Kidney (tissue), 14 donors: ENCODE results near the gene C20orf204. TPM values are rescaled to one million over a fixed set of nuclear protein-coding genes. Genes with fewer than 3 reads are reported as not detected.

Source experiments
- DNase-seq, 5 donors: peaks; one replicate each; pipeline ENCODE4 v3.0.0-alpha.2; 2013 to 2020
- FAIRE-seq: peaks from 2 replicates; lab custom pipeline; 2012; peaks lifted over from hg19 to GRCh38; lab: Jason Lieb, UNC
- H3K27ac ChIP-seq, 2 donors: one replicate each; pipeline ENCODE4 v1.7.0; 2013; ENCODE audit warnings: low read depth in 2 of 2, low read length in 2 of 2, inconsistent platforms in 1 of 2
- H3K27me3 ChIP-seq: one replicate; pipeline ENCODE4 v1.7.1; 2013; ENCODE audit warnings: low read length, inconsistent platforms; ENCODE audit not compliant: control insufficient read depth, insufficient read depth
- H3K36me3 ChIP-seq, 3 donors: one replicate each; pipeline versions ENCODE4 v1.7.0 to v1.7.1; 2013; ENCODE audit warnings: low read length in 3 of 3, control low read depth in 1 of 3, inconsistent platforms in 1 of 3; ENCODE audit not compliant: insufficient read depth in 3 of 3, control insufficient read depth in 2 of 3
- H3K4me1 ChIP-seq, 3 donors: one replicate each; pipeline versions ENCODE4 v1.7.0 to v1.7.1; 2013; ENCODE audit warnings: low read length in 3 of 3, inconsistent platforms in 1 of 3, low read depth in 1 of 3; ENCODE audit not compliant: control insufficient read depth in 2 of 3, insufficient read depth in 2 of 3
- H3K4me3 ChIP-seq, 3 donors: one replicate each; pipeline versions ENCODE4 v1.7.0 to v1.8.1; 2013; ENCODE audit warnings: low read length in 3 of 3, control low read depth in 1 of 3, inconsistent platforms in 1 of 3
- H3K9ac ChIP-seq, 3 donors: one replicate each; pipeline versions ENCODE4 v1.7.0 to v1.7.1; 2013; ENCODE audit warnings: low read length in 3 of 3, control low read depth in 1 of 3, inconsistent platforms in 1 of 3
- H3K9me3 ChIP-seq, 3 donors: one replicate each; pipeline versions ENCODE4 v1.7.0 to v1.7.1; 2013; ENCODE audit warnings: low read length in 3 of 3, control low read depth in 1 of 3, inconsistent platforms in 1 of 3; ENCODE audit not compliant: control insufficient read depth in 2 of 3, insufficient read depth in 1 of 3
- intact Hi-C: fragments of 100-400 bp; cut with DNase I; formaldehyde crosslinking; loops from one replicate; pipeline ENCODE4 v1.11.1; 2022
- polyA plus RNA-seq: library from polyadenylated mRNA; stranded (reverse); fragments of 350-450 nt; fragmentation: Illumina TruSeq; extraction: RNeasy Lipid Tissue Mini Kit (QIAGEN cat#74804); gene quantifications from one replicate; pipeline ENCODE4 v1.2.3, GENCODE V29; 2014; ENCODE audit warnings: low read depth, low replicate concordance; ENCODE audit not compliant: insufficient read depth
- total RNA-seq: library from RNA; stranded (reverse); fragmentation: NEBNext Ultra II Directional; extraction: Animal tissue kit (Norgen Biotek cat#: 25700); gene quantifications from one replicate; pipeline ENCODE4 v1.2.1, GENCODE V29; 2021
- TF ChIP-seq, protein P1 (sequence below): IDR thresholded peaks from 3 replicates; pipeline ENCODE4 v1.5.1; 2012; ENCODE audit warnings: mild to moderate bottlenecking, moderate library complexity, borderline replicate concordance; ENCODE audit not compliant: insufficient read depth; ENCODE audit errors: extremely low read depth
- donor health status: control.
- donor health status: control.
- donor health status: control.
- donor health status: control.
- donor health status: control.
- donor health status: DM: yes; HTN: yes; CAD: no.
- donor health status: Normal renal cell carcinoma (clear cell type).

C20orf204 gene
- total and polyA plus RNA-seq, 2 donors from 2014 or later = 0.75 to 2.4 TPM

GRCh38 chr20:64035066-64035932, 683 bp upstream of the C20orf204 start:
- Histone ChIP-seq H3K4me1 (peaks cover 0 to 8% (median 0%) of the 10 kb centered on the region in 3 donors), H3K27ac (no peak overlapping the region), H3K27me3 (no peaks in the 10 kb centered on the region), H3K4me3 (no peak overlapping the region), H3K36me3 (peaks cover 0 to 15% (median 8%) of the 10 kb centered on the region in 3 donors), H3K9ac (no peak overlapping the region), H3K9me3 (no peaks in the 10 kb centered on the region)
- FAIRE-seq (no peak), DNase-seq (no peak)
- TF ChIP-seq, protein P1, sequence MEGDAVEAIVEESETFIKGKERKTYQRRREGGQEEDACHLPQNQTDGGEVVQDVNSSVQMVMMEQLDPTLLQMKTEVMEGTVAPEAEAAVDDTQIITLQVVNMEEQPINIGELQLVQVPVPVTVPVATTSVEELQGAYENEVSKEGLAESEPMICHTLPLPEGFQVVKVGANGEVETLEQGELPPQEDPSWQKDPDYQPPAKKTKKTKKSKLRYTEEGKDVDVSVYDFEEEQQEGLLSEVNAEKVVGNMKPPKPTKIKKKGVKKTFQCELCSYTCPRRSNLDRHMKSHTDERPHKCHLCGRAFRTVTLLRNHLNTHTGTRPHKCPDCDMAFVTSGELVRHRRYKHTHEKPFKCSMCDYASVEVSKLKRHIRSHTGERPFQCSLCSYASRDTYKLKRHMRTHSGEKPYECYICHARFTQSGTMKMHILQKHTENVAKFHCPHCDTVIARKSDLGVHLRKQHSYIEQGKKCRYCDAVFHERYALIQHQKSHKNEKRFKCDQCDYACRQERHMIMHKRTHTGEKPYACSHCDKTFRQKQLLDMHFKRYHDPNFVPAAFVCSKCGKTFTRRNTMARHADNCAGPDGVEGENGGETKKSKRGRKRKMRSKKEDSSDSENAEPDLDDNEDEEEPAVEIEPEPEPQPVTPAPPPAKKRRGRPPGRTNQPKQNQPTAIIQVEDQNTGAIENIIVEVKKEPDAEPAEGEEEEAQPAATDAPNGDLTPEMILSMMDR = no peak
- intact Hi-C loops = no loop called here

DNA sequence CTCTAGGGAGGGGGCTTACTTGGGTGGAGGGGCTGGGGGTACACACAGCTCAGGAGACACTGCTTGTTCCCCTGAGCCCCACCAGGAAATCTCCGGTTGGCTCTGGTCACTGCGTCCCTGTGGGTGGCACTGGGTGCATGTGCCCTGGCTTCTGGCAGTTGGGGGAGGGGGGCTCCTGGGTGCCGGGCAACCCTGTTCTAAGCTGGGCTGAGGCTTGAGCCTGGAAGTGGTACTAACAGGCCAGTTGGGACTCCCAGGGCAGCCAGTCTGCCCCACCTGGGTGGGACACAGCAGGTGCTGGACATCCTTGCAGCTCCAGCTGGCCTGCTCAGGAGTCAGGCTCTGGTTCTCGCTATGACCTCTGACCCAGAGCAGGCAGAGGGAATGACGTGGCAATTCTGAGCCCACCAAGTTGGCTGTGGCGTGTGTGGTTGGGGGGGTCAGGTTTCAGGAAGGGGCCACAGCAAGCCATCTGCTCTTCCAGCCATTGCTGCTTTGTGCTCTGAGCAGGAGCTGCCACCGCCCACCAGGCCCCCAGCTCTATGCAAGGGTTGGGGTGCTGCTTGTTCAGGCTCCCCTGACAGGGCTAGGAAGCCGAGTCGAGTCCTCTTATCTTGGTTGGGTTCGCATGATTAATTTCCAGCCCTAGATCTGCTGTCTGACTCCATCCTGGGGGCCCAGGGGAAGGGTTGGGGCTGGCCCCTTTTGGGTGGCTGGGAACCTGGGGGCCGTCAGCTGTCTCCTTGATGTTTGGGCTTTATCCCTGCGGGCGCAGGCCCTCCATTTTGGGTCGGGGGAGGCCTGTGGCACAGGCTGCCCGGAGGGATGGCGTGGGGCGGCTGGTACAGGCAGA, 590 bp downstream of the C20orf204 start:
- H3K9me3 ChIP-seq = no peaks in the 10 kb centered on the region
- FAIRE-seq (no peak), DNase-seq (peak in 4 of 5 donors; percentile 17 to 65 (median 48))
- peaks cover 2% of the 10 kb centered on the region for H3K27me3 ChIP-seq
- H3K9ac ChIP-seq = no peak overlapping the region
- intact Hi-C loops = no loop called here
- peaks cover 0 to 14% (median 0%) of the 10 kb centered on the region in 3 donors for H3K4me1 ChIP-seq
- H3K36me3 ChIP-seq = peaks cover 0 to 10% (median 5%) of the 10 kb centered on the region in 3 donors
- H3K27ac ChIP-seq = no peak overlapping the region
- TF ChIP-seq, protein P1 = no peak
- no peak overlapping the region for H3K4me3 ChIP-seq

DNA sequence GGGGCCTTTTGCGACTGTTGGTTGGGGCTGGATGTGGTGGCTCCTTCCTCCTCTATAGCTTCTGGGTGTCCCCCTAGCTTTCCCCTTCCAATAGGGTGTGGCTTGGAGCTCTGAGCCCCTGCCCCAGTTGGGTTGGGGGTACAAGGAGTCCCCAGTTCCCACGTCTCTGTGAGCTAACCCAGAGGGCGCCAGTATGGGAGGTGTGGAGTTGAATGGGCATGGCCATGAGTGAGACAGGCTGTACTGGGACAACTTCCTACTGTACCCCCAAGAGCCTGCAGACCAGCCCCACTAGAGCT, 1.2 kb downstream of the C20orf204 start:
- no peak for DNase-seq
- H3K4me1 ChIP-seq = peaks cover 0 to 14% (median 0%) of the 10 kb centered on the region in 3 donors
- H3K27me3 ChIP-seq = peaks cover 2% of the 10 kb centered on the region
- FAIRE-seq = no peak
- H3K4me3 ChIP-seq = no peak overlapping the region
- H3K27ac ChIP-seq = no peak overlapping the region
- no peak overlapping the region for H3K9ac ChIP-seq
- intact Hi-C loops = no loop called here
- TF ChIP-seq, protein P1 = no peak
- H3K9me3 ChIP-seq = no peaks in the 10 kb centered on the region
- H3K36me3 ChIP-seq = peaks cover 0 to 5% (median 0%) of the 10 kb centered on the region in 3 donors
